ENCODE measurements around the gene CTNNA3.

- TF ChIP-seq, protein P1, sequence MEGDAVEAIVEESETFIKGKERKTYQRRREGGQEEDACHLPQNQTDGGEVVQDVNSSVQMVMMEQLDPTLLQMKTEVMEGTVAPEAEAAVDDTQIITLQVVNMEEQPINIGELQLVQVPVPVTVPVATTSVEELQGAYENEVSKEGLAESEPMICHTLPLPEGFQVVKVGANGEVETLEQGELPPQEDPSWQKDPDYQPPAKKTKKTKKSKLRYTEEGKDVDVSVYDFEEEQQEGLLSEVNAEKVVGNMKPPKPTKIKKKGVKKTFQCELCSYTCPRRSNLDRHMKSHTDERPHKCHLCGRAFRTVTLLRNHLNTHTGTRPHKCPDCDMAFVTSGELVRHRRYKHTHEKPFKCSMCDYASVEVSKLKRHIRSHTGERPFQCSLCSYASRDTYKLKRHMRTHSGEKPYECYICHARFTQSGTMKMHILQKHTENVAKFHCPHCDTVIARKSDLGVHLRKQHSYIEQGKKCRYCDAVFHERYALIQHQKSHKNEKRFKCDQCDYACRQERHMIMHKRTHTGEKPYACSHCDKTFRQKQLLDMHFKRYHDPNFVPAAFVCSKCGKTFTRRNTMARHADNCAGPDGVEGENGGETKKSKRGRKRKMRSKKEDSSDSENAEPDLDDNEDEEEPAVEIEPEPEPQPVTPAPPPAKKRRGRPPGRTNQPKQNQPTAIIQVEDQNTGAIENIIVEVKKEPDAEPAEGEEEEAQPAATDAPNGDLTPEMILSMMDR (IDR thresholded peaks at IDR 0.05 in 4 of 5, conservative IDR thresholded peaks at IDR 0.05 in 1 of 5): no peak
- no peak for TF ChIP-seq POLR2A (IDR thresholded peaks at IDR 0.05)
Observed at GRCh38 chr10:65864529-65864928, 1831.5 kb downstream of the CTNNA3 start.
